GM23338 (cell line): ENCODE data around the gene PROX1. TPM values are rescaled to one million over a fixed set of nuclear protein-coding genes. Genes with fewer than 3 reads are reported as not detected.

Experiments
- ATAC-seq: fragments of 200-7000 bp; cut with Tn5 transposase; 3 replicates; pipeline ENCODE4 v1.9.1; 2020
- DNase-seq: peaks from one replicate; pipeline ENCODE4 v3.0.0-alpha.2; 2015; ENCODE audit warnings: low spot score
- H2AFZ ChIP-seq: fragments of 200-600 bp; sonication (generic); 2 replicates; pipeline ENCODE4 v1.8.0; 2016; ENCODE audit warnings: antibody characterized with exemption, mild to moderate bottlenecking, moderate library complexity
- H3F3A ChIP-seq: fragments of 200-600 bp; sonication (generic); replicated peaks from 2 replicates; pipeline ENCODE4 v1.8.0; 2017; ENCODE audit warnings: antibody characterized with exemption, mixed run types, low read depth
- H3K27ac ChIP-seq: fragments of 200-600 bp; sonication (generic); 2 replicates; pipeline ENCODE4 v1.6.1; 2016; ENCODE audit warnings: low read depth
- H3K27me3 ChIP-seq: fragments of 200-600 bp; sonication (generic); 2 replicates; pipeline ENCODE4 v1.8.0; 2016; ENCODE audit warnings: mild to moderate bottlenecking, mixed run types, moderate library complexity; ENCODE audit not compliant: insufficient read depth
- H3K36me3 ChIP-seq: fragments of 200-600 bp; sonication (generic); 2 replicates; pipeline ENCODE4 v1.8.0; 2016; ENCODE audit warnings: mild to moderate bottlenecking; ENCODE audit not compliant: insufficient read depth
- H3K4me1 ChIP-seq: fragments of 200-600 bp; sonication (generic); 2 replicates; pipeline ENCODE4 v1.8.0; 2016; ENCODE audit warnings: mild to moderate bottlenecking, moderate library complexity; ENCODE audit not compliant: insufficient read depth
- H3K4me2 ChIP-seq: fragments of 200-600 bp; sonication (generic); 2 replicates; pipeline ENCODE4 v1.7.1; 2017; ENCODE audit warnings: mixed run types
- H3K4me3 ChIP-seq: fragments of 200-600 bp; sonication (generic); 2 replicates; pipeline ENCODE4 v1.6.1; 2016; ENCODE audit warnings: mixed run types
- H3K79me2 ChIP-seq: fragments of 200-600 bp; sonication (generic); replicated peaks from 2 replicates; pipeline ENCODE4 v1.8.0; 2017; ENCODE audit warnings: mild to moderate bottlenecking; ENCODE audit not compliant: insufficient read depth
- H3K9me2 ChIP-seq: fragments of 200-600 bp; sonication (generic); 2 replicates; pipeline ENCODE4 v1.8.0; 2017; ENCODE audit not compliant: insufficient read depth
- H4K20me1 ChIP-seq: fragments of 200-600 bp; sonication (generic); replicated peaks from 2 replicates; pipeline ENCODE4 v1.8.0; 2017; ENCODE audit warnings: mild to moderate bottlenecking; ENCODE audit not compliant: insufficient read depth
- H3K27ac Mint-ChIP-seq: 2 replicates; pipeline ENCODE4 v1.8.0; 2020; ENCODE audit warnings: inconsistent platforms, mild to moderate bottlenecking, moderate library complexity, mixed read lengths
- H3K27me3 Mint-ChIP-seq: 3 replicates; pipeline ENCODE4 v1.8.0; 2022; ENCODE audit warnings: low read depth, mild to moderate bottlenecking, moderate library complexity, mixed read lengths, inconsistent platforms; ENCODE audit not compliant: insufficient read depth, poor library complexity
- H3K36me3 Mint-ChIP-seq: 3 replicates; pipeline ENCODE4 v1.8.0; 2021; ENCODE audit warnings: low read depth, mild to moderate bottlenecking, inconsistent platforms, moderate library complexity, mixed read lengths
- H3K4me1 Mint-ChIP-seq: 3 replicates; pipeline ENCODE4 v1.8.0; 2020; ENCODE audit warnings: mild to moderate bottlenecking, inconsistent platforms, mixed read lengths
- H3K4me3 Mint-ChIP-seq: 3 replicates; pipeline ENCODE4 v1.8.0; 2021; ENCODE audit warnings: moderate library complexity, mild to moderate bottlenecking, inconsistent platforms, mixed read lengths
- H3K9me3 Mint-ChIP-seq: 3 replicates; pipeline ENCODE4 v1.8.0; 2020; ENCODE audit warnings: moderate library complexity, mild to moderate bottlenecking, inconsistent platforms, mixed read lengths
- CREB1 ChIP-seq: fragments of 250-450 bp; sonication (Bioruptor Pico); IDR thresholded peaks from 2 replicates; pipeline ENCODE4 v1.5.0; 2020; ENCODE audit warnings: low read depth, mild to moderate bottlenecking, moderate library complexity
- EZH2 ChIP-seq: fragments of 200-600 bp; sonication (generic); IDR thresholded peaks from one replicate; pipeline ENCODE4 v1.8.0; 2017; ENCODE audit warnings: antibody characterized with exemption, mild to moderate bottlenecking, low read depth; ENCODE audit not compliant: unreplicated experiment
- EZH2phosphoT487 ChIP-seq: fragments of 200-600 bp; sonication (generic); IDR thresholded peaks from one replicate; pipeline ENCODE4 v1.8.1; 2018; ENCODE audit warnings: antibody characterized with exemption; ENCODE audit not compliant: unreplicated experiment
- polyA plus RNA-seq: library from polyadenylated mRNA; unstranded; fragments of >200 nt; fragmentation: Nextera tagmentation; extraction: Ambion mirVana; gene quantifications from 2 replicates; pipeline ENCODE4 v1.2.1, GENCODE V29; 2016
- total RNA-seq: library from RNA; depleted of rRNA; stranded (reverse); fragments of >200 nt; shearing (Covaris generic); gene quantifications from 2 replicates; pipeline ENCODE4 v1.2.3, GENCODE V29; 2014
- TF ChIP-seq, protein P1 (sequence below): fragments of 250-450 bp; sonication (Bioruptor Pico); IDR thresholded peaks from 2 replicates; pipeline ENCODE4 v1.5.0; 2020; ENCODE audit warnings: mild to moderate bottlenecking, moderate library complexity
- TF ChIP-seq, protein P2 (sequence below): IDR thresholded peaks from one replicate; pipeline ENCODE4 v1.6.1; 2018; ENCODE audit warnings: antibody characterized with exemption; ENCODE audit not compliant: unreplicated experiment

PROX1 gene
- total and polyA plus RNA-seq, 2 experiments from 2014 or later: 0.49 to 0.66 TPM

DNA sequence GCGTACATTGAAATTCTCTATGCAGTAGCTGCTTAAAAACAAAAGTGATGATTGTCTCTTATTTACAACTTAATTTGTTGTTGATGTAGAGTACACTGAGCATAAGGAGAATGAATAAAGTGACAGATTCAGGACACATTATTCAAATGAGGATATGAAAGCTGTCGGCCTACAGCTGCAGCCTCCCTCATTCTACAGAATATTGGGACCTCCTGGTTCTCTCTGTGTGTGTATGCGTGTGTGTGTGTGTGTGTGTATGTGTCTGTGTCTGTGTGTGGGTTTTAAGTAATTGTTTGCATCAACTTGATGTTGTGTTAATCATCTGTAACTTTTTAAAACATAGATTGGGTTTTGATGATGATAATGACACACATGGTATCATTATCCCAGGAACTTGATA lies 17.9 kb downstream of the PROX1 start:
- no peaks in the 10 kb centered on the region for H3K27me3 ChIP-seq
- Mint-ChIP-seq H3K27me3 (no peaks in the 10 kb centered on the region), H3K4me1 (peaks cover 17% of the 10 kb centered on the region), H3K27ac (no peak overlapping the region), H3K36me3 (no peaks in the 10 kb centered on the region), H3K4me3 (no peak overlapping the region), H3K9me3 (no peaks in the 10 kb centered on the region)
- H2AFZ ChIP-seq: no peak overlapping the region
- no peak overlapping the region for H3K4me3 ChIP-seq
- H3K27ac ChIP-seq: no peak overlapping the region
- no peaks in the 10 kb centered on the region for H3F3A ChIP-seq
- H3K79me2 ChIP-seq: no peaks in the 10 kb centered on the region
- no peak overlapping the region for H3K4me2 ChIP-seq
- H3K36me3 ChIP-seq: no peaks in the 10 kb centered on the region
- peaks cover 16% of the 10 kb centered on the region for H3K4me1 ChIP-seq
- no peaks in the 10 kb centered on the region for H4K20me1 ChIP-seq
- no peaks in the 10 kb centered on the region for H3K9me2 ChIP-seq
- TF ChIP-seq CREB1 (CRISPR knock-in tag) (no peak), EZH2 (no peak), EZH2phosphoT487 (no peak)
- TF ChIP-seq, protein P1, sequence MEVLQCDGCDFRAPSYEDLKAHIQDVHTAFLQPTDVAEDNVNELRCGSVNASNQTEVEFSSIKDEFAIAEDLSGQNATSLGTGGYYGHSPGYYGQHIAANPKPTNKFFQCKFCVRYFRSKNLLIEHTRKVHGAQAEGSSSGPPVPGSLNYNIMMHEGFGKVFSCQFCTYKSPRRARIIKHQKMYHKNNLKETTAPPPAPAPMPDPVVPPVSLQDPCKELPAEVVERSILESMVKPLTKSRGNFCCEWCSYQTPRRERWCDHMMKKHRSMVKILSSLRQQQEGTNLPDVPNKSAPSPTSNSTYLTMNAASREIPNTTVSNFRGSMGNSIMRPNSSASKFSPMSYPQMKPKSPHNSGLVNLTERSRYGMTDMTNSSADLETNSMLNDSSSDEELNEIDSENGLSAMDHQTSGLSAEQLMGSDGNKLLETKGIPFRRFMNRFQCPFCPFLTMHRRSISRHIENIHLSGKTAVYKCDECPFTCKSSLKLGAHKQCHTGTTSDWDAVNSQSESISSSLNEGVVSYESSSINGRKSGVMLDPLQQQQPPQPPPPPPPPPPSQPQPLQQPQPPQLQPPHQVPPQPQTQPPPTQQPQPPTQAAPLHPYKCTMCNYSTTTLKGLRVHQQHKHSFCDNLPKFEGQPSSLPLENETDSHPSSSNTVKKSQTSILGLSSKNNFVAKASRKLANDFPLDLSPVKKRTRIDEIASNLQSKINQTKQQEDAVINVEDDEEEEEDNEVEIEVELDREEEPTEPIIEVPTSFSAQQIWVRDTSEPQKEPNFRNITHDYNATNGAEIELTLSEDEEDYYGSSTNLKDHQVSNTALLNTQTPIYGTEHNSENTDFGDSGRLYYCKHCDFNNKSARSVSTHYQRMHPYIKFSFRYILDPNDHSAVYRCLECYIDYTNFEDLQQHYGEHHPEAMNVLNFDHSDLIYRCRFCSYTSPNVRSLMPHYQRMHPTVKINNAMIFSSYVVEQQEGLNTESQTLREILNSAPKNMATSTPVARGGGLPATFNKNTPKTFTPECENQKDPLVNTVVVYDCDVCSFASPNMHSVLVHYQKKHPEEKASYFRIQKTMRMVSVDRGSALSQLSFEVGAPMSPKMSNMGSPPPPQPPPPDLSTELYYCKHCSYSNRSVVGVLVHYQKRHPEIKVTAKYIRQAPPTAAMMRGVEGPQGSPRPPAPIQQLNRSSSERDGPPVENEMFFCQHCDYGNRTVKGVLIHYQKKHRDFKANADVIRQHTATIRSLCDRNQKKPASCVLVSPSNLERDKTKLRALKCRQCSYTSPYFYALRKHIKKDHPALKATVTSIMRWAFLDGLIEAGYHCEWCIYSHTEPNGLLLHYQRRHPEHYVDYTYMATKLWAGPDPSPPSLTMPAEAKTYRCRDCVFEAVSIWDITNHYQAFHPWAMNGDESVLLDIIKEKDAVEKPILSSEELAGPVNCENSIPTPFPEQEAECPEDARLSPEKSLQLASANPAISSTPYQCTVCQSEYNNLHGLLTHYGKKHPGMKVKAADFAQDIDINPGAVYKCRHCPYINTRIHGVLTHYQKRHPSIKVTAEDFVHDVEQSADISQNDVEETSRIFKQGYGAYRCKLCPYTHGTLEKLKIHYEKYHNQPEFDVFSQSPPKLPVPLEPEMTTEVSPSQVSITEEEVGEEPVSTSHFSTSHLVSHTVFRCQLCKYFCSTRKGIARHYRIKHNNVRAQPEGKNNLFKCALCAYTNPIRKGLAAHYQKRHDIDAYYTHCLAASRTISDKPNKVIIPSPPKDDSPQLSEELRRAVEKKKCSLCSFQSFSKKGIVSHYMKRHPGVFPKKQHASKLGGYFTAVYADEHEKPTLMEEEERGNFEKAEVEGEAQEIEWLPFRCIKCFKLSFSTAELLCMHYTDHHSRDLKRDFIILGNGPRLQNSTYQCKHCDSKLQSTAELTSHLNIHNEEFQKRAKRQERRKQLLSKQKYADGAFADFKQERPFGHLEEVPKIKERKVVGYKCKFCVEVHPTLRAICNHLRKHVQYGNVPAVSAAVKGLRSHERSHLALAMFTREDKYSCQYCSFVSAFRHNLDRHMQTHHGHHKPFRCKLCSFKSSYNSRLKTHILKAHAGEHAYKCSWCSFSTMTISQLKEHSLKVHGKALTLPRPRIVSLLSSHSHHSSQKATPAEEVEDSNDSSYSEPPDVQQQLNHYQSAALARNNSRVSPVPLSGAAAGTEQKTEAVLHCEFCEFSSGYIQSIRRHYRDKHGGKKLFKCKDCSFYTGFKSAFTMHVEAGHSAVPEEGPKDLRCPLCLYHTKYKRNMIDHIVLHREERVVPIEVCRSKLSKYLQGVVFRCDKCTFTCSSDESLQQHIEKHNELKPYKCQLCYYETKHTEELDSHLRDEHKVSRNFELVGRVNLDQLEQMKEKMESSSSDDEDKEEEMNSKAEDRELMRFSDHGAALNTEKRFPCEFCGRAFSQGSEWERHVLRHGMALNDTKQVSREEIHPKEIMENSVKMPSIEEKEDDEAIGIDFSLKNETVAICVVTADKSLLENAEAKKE: no peak
- TF ChIP-seq, protein P2, sequence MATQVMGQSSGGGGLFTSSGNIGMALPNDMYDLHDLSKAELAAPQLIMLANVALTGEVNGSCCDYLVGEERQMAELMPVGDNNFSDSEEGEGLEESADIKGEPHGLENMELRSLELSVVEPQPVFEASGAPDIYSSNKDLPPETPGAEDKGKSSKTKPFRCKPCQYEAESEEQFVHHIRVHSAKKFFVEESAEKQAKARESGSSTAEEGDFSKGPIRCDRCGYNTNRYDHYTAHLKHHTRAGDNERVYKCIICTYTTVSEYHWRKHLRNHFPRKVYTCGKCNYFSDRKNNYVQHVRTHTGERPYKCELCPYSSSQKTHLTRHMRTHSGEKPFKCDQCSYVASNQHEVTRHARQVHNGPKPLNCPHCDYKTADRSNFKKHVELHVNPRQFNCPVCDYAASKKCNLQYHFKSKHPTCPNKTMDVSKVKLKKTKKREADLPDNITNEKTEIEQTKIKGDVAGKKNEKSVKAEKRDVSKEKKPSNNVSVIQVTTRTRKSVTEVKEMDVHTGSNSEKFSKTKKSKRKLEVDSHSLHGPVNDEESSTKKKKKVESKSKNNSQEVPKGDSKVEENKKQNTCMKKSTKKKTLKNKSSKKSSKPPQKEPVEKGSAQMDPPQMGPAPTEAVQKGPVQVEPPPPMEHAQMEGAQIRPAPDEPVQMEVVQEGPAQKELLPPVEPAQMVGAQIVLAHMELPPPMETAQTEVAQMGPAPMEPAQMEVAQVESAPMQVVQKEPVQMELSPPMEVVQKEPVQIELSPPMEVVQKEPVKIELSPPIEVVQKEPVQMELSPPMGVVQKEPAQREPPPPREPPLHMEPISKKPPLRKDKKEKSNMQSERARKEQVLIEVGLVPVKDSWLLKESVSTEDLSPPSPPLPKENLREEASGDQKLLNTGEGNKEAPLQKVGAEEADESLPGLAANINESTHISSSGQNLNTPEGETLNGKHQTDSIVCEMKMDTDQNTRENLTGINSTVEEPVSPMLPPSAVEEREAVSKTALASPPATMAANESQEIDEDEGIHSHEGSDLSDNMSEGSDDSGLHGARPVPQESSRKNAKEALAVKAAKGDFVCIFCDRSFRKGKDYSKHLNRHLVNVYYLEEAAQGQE: no peak
- no peak for ATAC-seq
- DNase-seq: no peak
